Astrocyte (in vitro differentiated cells and primary cell): ENCODE measurements around the gene GATA2. TPM values are rescaled to one million over a fixed set of nuclear protein-coding genes. Genes with fewer than 3 reads are reported as not detected.

Source experiments
- DNase-seq: peaks from one replicate; pipeline ENCODE4 v3.0.0-alpha.2; 2010; ENCODE audit warnings: low read depth
- FAIRE-seq: peaks from 2 replicates; lab custom pipeline; 2011; peaks lifted over from hg19 to GRCh38; lab: Jason Lieb, UNC
- H2AFZ ChIP-seq: 2 replicates; pipeline ENCODE4 v1.6.0; 2012; ENCODE audit warnings: low read depth, low read length, inconsistent platforms
- H3K27ac ChIP-seq: 2 replicates; pipeline ENCODE4 v1.5.1; 2011; ENCODE audit warnings: low read depth, low read length, inconsistent platforms
- H3K27me3 ChIP-seq: 2 replicates; pipeline ENCODE4 v1.6.0; 2011; ENCODE audit warnings: low read length, inconsistent platforms; ENCODE audit not compliant: insufficient read depth
- H3K36me3 ChIP-seq: 2 replicates; pipeline ENCODE4 v1.5.1; 2011; ENCODE audit warnings: low read length, inconsistent platforms; ENCODE audit not compliant: insufficient read depth
- H3K4me1 ChIP-seq: 2 replicates; pipeline ENCODE4 v1.5.1; 2011; ENCODE audit warnings: low read length, inconsistent platforms; ENCODE audit not compliant: insufficient read depth
- H3K4me2 ChIP-seq: 2 replicates; pipeline ENCODE4 v1.6.0; 2012; ENCODE audit warnings: low read length, inconsistent platforms
- H3K4me3 ChIP-seq: 2 replicates; pipeline ENCODE4 v1.5.1; 2011; ENCODE audit warnings: low read depth, mild to moderate bottlenecking, low read length, inconsistent platforms; ENCODE audit not compliant: insufficient read depth
- H3K79me2 ChIP-seq: 2 replicates; pipeline ENCODE4 v1.6.0; 2012; ENCODE audit warnings: mild to moderate bottlenecking, low read length, inconsistent platforms; ENCODE audit not compliant: insufficient read depth
- H3K9ac ChIP-seq: 2 replicates; pipeline ENCODE4 v1.6.0; 2012; ENCODE audit warnings: mild to moderate bottlenecking, low read length, inconsistent platforms
- H3K9me3 ChIP-seq: 2 replicates; pipeline ENCODE4 v1.5.1; 2012; ENCODE audit warnings: low read depth, mild to moderate bottlenecking, low read length, inconsistent platforms; ENCODE audit not compliant: insufficient read depth
- H4K20me1 ChIP-seq: 2 replicates; pipeline ENCODE4 v1.6.0; 2012; ENCODE audit warnings: low read length, inconsistent platforms; ENCODE audit not compliant: insufficient read depth
- H3K27ac Mint-ChIP-seq: one replicate; pipeline ENCODE4 v1.8.0; 2021; ENCODE audit warnings: mild to moderate bottlenecking, mixed read lengths; ENCODE audit not compliant: unreplicated experiment
- H3K27me3 Mint-ChIP-seq: one replicate; pipeline ENCODE4 v1.8.0; 2021; ENCODE audit warnings: low read depth, mixed read lengths; ENCODE audit not compliant: unreplicated experiment
- H3K36me3 Mint-ChIP-seq: one replicate; pipeline ENCODE4 v1.8.0; 2021; ENCODE audit warnings: low read depth, mixed read lengths; ENCODE audit not compliant: unreplicated experiment
- H3K4me1 Mint-ChIP-seq: one replicate; pipeline ENCODE4 v1.8.0; 2021; ENCODE audit warnings: low read depth, mixed read lengths; ENCODE audit not compliant: unreplicated experiment
- H3K4me3 Mint-ChIP-seq: one replicate; pipeline ENCODE4 v1.8.0; 2021; ENCODE audit warnings: mild to moderate bottlenecking, moderate library complexity, mixed read lengths; ENCODE audit not compliant: unreplicated experiment
- H3K9me3 Mint-ChIP-seq: one replicate; pipeline ENCODE4 v1.8.0; 2021; ENCODE audit warnings: mild to moderate bottlenecking, mixed read lengths; ENCODE audit not compliant: unreplicated experiment
- EZH2 ChIP-seq: IDR thresholded peaks from 2 replicates; pipeline ENCODE4 v1.6.1; 2012; ENCODE audit warnings: mild to moderate bottlenecking, low read length, inconsistent platforms; ENCODE audit not compliant: insufficient read depth
- total RNA-seq: library from RNA; stranded (reverse); gene quantifications from 2 replicates; pipeline ENCODE4 v1.2.1, GENCODE V29; 2021
- TF ChIP-seq, protein P1 (sequence below): IDR thresholded peaks from 2 replicates; pipeline ENCODE4 v1.5.1; 2011; ENCODE audit warnings: low read depth, mild to moderate bottlenecking, inconsistent platforms, low read length, moderate library complexity; ENCODE audit not compliant: insufficient read depth

The GATA2 gene
- total RNA-seq, 1 donor from 2014 or later: 1.7 TPM

- Histone ChIP-seq H3K27ac (no peak overlapping the region), H2AFZ (no peak overlapping the region), H3K9me3 (no peaks in the 10 kb centered on the region), H3K4me3 (no peak overlapping the region), H3K4me1 (no peaks in the 10 kb centered on the region), H3K36me3 (no peaks in the 10 kb centered on the region), H4K20me1 (no peaks in the 10 kb centered on the region), H3K9ac (no peak overlapping the region), H3K4me2 (no peak overlapping the region), H3K79me2 (no peaks in the 10 kb centered on the region), H3K27me3 (peaks cover 56% of the 10 kb centered on the region)
- no peak overlapping the region for H3K4me3 Mint-ChIP-seq
- H3K27ac Mint-ChIP-seq: no peak overlapping the region
- FAIRE-seq (no peak), DNase-seq (no peak)
- peaks cover 73% of the 10 kb centered on the region for H3K27me3 Mint-ChIP-seq
- no peaks in the 10 kb centered on the region for H3K36me3 Mint-ChIP-seq
- no peaks in the 10 kb centered on the region for H3K4me1 Mint-ChIP-seq
- no peaks in the 10 kb centered on the region for H3K9me3 Mint-ChIP-seq
- TF ChIP-seq EZH2: no peak
- TF ChIP-seq, protein P1, sequence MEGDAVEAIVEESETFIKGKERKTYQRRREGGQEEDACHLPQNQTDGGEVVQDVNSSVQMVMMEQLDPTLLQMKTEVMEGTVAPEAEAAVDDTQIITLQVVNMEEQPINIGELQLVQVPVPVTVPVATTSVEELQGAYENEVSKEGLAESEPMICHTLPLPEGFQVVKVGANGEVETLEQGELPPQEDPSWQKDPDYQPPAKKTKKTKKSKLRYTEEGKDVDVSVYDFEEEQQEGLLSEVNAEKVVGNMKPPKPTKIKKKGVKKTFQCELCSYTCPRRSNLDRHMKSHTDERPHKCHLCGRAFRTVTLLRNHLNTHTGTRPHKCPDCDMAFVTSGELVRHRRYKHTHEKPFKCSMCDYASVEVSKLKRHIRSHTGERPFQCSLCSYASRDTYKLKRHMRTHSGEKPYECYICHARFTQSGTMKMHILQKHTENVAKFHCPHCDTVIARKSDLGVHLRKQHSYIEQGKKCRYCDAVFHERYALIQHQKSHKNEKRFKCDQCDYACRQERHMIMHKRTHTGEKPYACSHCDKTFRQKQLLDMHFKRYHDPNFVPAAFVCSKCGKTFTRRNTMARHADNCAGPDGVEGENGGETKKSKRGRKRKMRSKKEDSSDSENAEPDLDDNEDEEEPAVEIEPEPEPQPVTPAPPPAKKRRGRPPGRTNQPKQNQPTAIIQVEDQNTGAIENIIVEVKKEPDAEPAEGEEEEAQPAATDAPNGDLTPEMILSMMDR: no peak
Measured at GRCh38 chr3:128430301-128430700, 62.7 kb downstream of the GATA2 start.

DNA sequence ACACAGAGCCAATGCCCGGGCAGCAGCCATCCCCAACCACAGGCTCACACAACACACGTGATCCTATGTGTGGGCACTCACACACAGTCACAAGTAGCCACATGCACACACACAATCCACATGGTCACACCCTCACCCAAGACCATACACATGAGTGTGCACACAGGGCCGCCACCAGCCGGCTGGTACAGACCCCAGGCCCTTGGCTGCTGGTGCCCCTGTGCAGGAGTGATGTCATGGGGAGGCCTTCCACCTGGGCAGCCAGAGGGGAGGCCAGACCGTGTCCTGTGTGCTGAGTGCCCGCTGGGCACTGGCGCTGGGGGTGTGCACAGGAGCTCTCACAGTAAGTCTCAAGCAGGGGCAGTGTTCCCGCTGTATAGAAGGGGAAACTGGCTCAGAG is 63.2 kb downstream of the GATA2 start:
- no peak for DNase-seq
- no peak for TF ChIP-seq EZH2
- TF ChIP-seq, protein P1: no peak
- Histone ChIP-seq H2AFZ (no peak overlapping the region), H3K27me3 (peaks cover 58% of the 10 kb centered on the region), H4K20me1 (no peaks in the 10 kb centered on the region), H3K9me3 (no peaks in the 10 kb centered on the region), H3K4me2 (no peak overlapping the region), H3K79me2 (no peaks in the 10 kb centered on the region), H3K27ac (no peak overlapping the region), H3K36me3 (no peaks in the 10 kb centered on the region), H3K4me1 (no peaks in the 10 kb centered on the region), H3K4me3 (no peak overlapping the region), H3K9ac (no peak overlapping the region)
- no peaks in the 10 kb centered on the region for H3K36me3 Mint-ChIP-seq
- H3K27me3 Mint-ChIP-seq: peaks cover 77% of the 10 kb centered on the region
- no peak overlapping the region for H3K4me3 Mint-ChIP-seq
- no peak overlapping the region for H3K27ac Mint-ChIP-seq
- no peaks in the 10 kb centered on the region for H3K9me3 Mint-ChIP-seq
- no peak for FAIRE-seq
- no peaks in the 10 kb centered on the region for H3K4me1 Mint-ChIP-seq

Other genes starting within 250 kb of the GATA2 start
- gene DNAJB8, start 26.3 kb downstream of the GATA2 start, total RNA-seq: not detected in 2 replicates
- 283 and 317 TPM in 2 replicates for gene RPN1, start 157.6 kb upstream of the GATA2 start, total RNA-seq
- 305 and 319 TPM in 2 replicates for gene RAB7A, start 233.0 kb upstream of the GATA2 start, total RNA-seq